ENCODE data around the gene NARF.

The NARF gene

DNA sequence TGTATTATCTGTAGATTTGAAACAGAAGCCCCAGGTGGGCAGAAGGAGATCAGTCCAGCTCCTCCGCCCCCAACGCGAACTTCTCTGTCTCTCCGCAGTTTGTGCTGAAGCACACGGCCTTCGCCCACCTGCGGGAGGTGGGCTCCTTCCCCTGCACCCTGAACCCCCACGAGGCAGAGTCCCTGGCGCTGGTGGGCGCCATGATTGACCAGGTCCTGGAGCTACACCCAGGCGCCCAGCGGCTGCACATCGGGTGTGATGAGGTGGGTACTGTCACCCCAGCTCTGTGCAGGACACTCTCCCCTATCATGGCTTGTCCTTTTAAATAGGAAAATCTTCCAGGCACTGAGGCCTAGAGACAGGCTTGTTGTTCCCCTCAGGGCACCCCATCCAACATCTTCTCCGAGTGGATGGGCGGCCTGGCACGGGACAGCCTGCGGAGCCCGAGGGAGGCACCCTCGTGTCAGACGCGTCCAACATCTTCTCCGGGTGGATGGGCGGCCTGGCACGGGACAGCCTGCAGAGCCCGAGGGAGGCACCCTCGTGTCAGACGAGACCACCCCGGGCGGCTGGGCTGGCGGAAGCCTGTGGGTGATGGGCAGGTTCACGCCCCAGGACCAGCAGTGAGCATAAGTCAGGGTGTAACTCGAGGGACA is 24.9 kb upstream of the NARF start:
- TF ChIP-seq EZH2phosphoT487 (IDR thresholded peaks at IDR 0.05; ENCODE audit: borderline replicate concordance, low read length) (no peak), CTCF (IDR thresholded peaks at IDR 0.05; ENCODE audit: low read depth, low read length, poor library complexity, severe bottlenecking) (no peak)
- Histone ChIP-seq H3F3A (ENCODE audit: control insufficient read depth, insufficient read depth) (no peaks in the 10 kb centered on the region), H3K4me2 (ENCODE audit: low read length) (peak overlapping the region; percentile 53), H3K9me3 (ENCODE audit: control insufficient read depth, insufficient read depth, low read length) (no peaks in the 10 kb centered on the region), H3K36me3 (ENCODE audit: control insufficient read depth, low read length) (no peaks in the 10 kb centered on the region), H3K9me2 (replicated peaks; ENCODE audit: control insufficient read depth, low read length) (no peaks in the 10 kb centered on the region), H3K79me2 (ENCODE audit: control insufficient read depth, low read length) (no peaks in the 10 kb centered on the region), H3K4me1 (ENCODE audit: control insufficient read depth, low read length) (peaks cover 30% of the 10 kb centered on the region), H3K27me3 (ENCODE audit: control insufficient read depth, low read length) (no peaks in the 10 kb centered on the region), H3K4me3 (ENCODE audit: low read length) (no peak overlapping the region), H3K27ac (ENCODE audit: low read depth, low read length) (no peak overlapping the region), H4K20me1 (ENCODE audit: control insufficient read depth, insufficient read depth, low read depth, low read length) (no peaks in the 10 kb centered on the region)

DNA sequence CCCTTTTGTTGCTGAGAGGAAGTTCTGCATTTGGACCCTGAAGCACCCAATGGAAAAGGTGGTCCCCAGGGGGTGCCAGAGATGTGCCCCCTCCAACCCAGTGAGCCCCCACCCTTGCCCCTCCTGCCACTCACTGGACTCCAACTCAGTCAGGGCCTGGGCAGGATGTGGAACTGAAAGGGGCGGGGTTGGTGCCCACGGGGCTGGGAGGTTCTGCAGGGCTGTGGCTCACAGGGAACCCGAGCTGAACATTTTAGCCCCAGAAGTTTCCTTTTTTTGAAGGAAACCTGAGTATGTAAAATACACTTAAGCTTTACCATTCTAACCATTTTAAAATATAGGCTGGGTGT is 24.4 kb upstream of the NARF start:
- H3K4me3 ChIP-seq (ENCODE audit: low read length), result peak overlapping the region; percentile 22; the same call in 1 of the 2 replicates

GRCh38 chr17:82435103-82435502 is 23.4 kb upstream of the NARF start:
- H3K27ac ChIP-seq (ENCODE audit: low read depth, low read length), result no peak overlapping the region
- H3K36me3 ChIP-seq (ENCODE audit: control insufficient read depth, low read length), result peaks cover 2% of the 10 kb centered on the region; the same call in 1 of the 2 replicates
- H3K4me1 ChIP-seq (ENCODE audit: control insufficient read depth, low read length), result peaks cover 18% of the 10 kb centered on the region
- no peaks in the 10 kb centered on the region for H3K9me2 ChIP-seq (replicated peaks; ENCODE audit: control insufficient read depth, low read length)
- no peaks in the 10 kb centered on the region for H4K20me1 ChIP-seq (ENCODE audit: control insufficient read depth, insufficient read depth, low read depth, low read length)
- no peaks in the 10 kb centered on the region for H3K9me3 ChIP-seq (ENCODE audit: control insufficient read depth, insufficient read depth, low read length)
- H3K79me2 ChIP-seq (ENCODE audit: control insufficient read depth, low read length), result no peaks in the 10 kb centered on the region
- no peak overlapping the region for H3K4me2 ChIP-seq (ENCODE audit: low read length)
- no peaks in the 10 kb centered on the region for H3F3A ChIP-seq (ENCODE audit: control insufficient read depth, insufficient read depth)
- no peak overlapping the region for H3K4me3 ChIP-seq (ENCODE audit: low read length)
- TF ChIP-seq EZH2phosphoT487 (IDR thresholded peaks at IDR 0.05; ENCODE audit: borderline replicate concordance, low read length), result no peak
- TF ChIP-seq CTCF (IDR thresholded peaks at IDR 0.05; ENCODE audit: low read depth, low read length, poor library complexity, severe bottlenecking), result no peak
- no peaks in the 10 kb centered on the region for H3K27me3 ChIP-seq (ENCODE audit: control insufficient read depth, low read length)

More for the DNA sequence above, 24.4 kb upstream of the NARF start:
- H3K4me1 ChIP-seq (ENCODE audit: control insufficient read depth, low read length), result peaks cover 24% of the 10 kb centered on the region
- H3F3A ChIP-seq (ENCODE audit: control insufficient read depth, insufficient read depth), result no peaks in the 10 kb centered on the region
- no peaks in the 10 kb centered on the region for H3K79me2 ChIP-seq (ENCODE audit: control insufficient read depth, low read length)
- H3K27me3 ChIP-seq (ENCODE audit: control insufficient read depth, low read length), result no peaks in the 10 kb centered on the region
- TF ChIP-seq CTCF (IDR thresholded peaks at IDR 0.05; ENCODE audit: low read depth, low read length, poor library complexity, severe bottlenecking) (no peak), EZH2phosphoT487 (IDR thresholded peaks at IDR 0.05; ENCODE audit: borderline replicate concordance, low read length) (no peak)
- H3K4me2 ChIP-seq (ENCODE audit: low read length), result peak overlapping the region; percentile 53
- H3K9me3 ChIP-seq (ENCODE audit: control insufficient read depth, insufficient read depth, low read length), result no peaks in the 10 kb centered on the region
- H3K27ac ChIP-seq (ENCODE audit: low read depth, low read length), result peak overlapping the region; percentile 41
- H4K20me1 ChIP-seq (ENCODE audit: control insufficient read depth, insufficient read depth, low read depth, low read length), result no peaks in the 10 kb centered on the region
- H3K9me2 ChIP-seq (replicated peaks; ENCODE audit: control insufficient read depth, low read length), result no peaks in the 10 kb centered on the region
- no peaks in the 10 kb centered on the region for H3K36me3 ChIP-seq (ENCODE audit: control insufficient read depth, low read length)

All from DOHH2 (cell line).